Activated T-helper 17 cell treated with anti-CD3 and anti-CD28 coated beads, Interleukin-2, amount 50 U/mL, for 72 hours (primary cell): Measurements from ENCODE around the gene ZNF684. TPM values are rescaled to one million over a fixed set of nuclear protein-coding genes. Genes with fewer than 3 reads are reported as not detected.
"Not testable (repeated sequence)": the region's sequence is repeated elsewhere in the genome, so short reads cannot be mapped to it uniquely, and the experiment has no call there.

Experiments
- ATAC-seq: fragments of 150-1000 bp; cut with Tn5 transposase; replicated peaks from 2 replicates; pipeline ENCODE4 v1.10.0; 2021; ENCODE audit warnings: mild to moderate bottlenecking, moderate library complexity
- H3K27ac Mint-ChIP-seq: one replicate; pipeline ENCODE4 v1.8.0; 2022; ENCODE audit warnings: mixed read lengths
- H3K27me3 Mint-ChIP-seq: one replicate; pipeline ENCODE4 v1.8.0; 2022; ENCODE audit warnings: mixed read lengths
- H3K36me3 Mint-ChIP-seq: one replicate; pipeline ENCODE4 v1.8.0; 2022; ENCODE audit warnings: low read depth, mild to moderate bottlenecking, mixed read lengths
- H3K4me1 Mint-ChIP-seq: one replicate; pipeline ENCODE4 v1.8.0; 2022; ENCODE audit warnings: mixed read lengths
- H3K4me3 Mint-ChIP-seq: one replicate; pipeline ENCODE4 v1.8.0; 2022; ENCODE audit warnings: mild to moderate bottlenecking, mixed read lengths
- H3K9me3 Mint-ChIP-seq: one replicate; pipeline ENCODE4 v1.8.0; 2022; ENCODE audit warnings: mixed read lengths
- total RNA-seq, 2 donors: library from RNA; stranded (reverse); gene quantifications; one replicate each; pipeline ENCODE4 v1.2.3, GENCODE V29; 2022

ZNF684 gene
- total RNA-seq, 2 donors from 2014 or later: 3.5 to 5.8 TPM

DNA sequence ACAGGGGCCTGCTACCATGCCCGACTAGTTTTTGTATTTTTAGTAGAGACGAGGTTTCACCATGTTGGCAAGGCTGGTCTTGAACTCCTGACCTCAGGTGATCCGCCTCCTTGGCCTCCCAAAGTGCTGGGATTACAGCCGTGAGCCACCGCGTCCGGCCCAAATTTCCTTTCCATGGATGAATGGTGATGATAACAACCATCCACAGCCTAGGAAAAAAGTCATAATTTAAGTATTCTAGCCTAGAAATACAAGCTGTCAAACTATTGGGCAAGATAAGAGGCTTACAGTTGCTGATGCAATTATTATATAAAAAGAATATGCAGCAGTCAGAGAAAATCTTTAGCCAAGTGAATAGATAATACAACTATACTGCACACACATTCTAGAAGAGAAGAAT is 23.4 kb downstream of the ZNF684 start:
- not testable (repeated sequence) for ATAC-seq, H3K36me3 Mint-ChIP-seq, H3K4me3 Mint-ChIP-seq, H3K27ac Mint-ChIP-seq, H3K9me3 Mint-ChIP-seq, H3K27me3 Mint-ChIP-seq, H3K4me1 Mint-ChIP-seq

- Mint-ChIP-seq H3K36me3 (no peaks in the 10 kb centered on the region), H3K27me3 (peaks cover 4% of the 10 kb centered on the region), H3K4me3 (no peak overlapping the region), H3K27ac (no peak overlapping the region), H3K9me3 (no peaks in the 10 kb centered on the region), H3K4me1 (no peaks in the 10 kb centered on the region)
- no peak for ATAC-seq
These were observed 24.7 kb downstream of the ZNF684 start for GRCh38 chr1:40556121-40556520.

DNA sequence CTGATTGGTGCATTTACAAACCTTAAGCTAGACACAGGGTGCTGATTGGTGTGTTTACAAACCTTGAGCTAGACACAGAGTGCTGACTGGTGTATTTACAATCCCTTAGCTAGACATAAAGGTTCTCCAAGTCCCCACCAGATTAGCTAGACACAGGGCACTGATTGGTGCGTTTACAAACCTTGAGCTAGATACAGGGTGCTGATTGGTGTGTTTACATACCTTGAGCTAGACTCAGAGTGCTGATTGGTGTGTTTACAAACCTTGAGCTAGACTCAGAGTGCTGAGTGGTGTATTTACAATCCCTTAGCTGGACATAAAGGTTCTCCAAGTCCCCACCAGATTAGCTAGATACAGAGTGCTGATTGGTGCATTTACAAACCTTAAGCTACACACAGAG is 26.8 kb downstream of the ZNF684 start:
- ATAC-seq, H3K4me1 Mint-ChIP-seq, H3K9me3 Mint-ChIP-seq, H3K27me3 Mint-ChIP-seq, H3K36me3 Mint-ChIP-seq, H3K4me3 Mint-ChIP-seq, H3K27ac Mint-ChIP-seq: not testable (repeated sequence)

DNA sequence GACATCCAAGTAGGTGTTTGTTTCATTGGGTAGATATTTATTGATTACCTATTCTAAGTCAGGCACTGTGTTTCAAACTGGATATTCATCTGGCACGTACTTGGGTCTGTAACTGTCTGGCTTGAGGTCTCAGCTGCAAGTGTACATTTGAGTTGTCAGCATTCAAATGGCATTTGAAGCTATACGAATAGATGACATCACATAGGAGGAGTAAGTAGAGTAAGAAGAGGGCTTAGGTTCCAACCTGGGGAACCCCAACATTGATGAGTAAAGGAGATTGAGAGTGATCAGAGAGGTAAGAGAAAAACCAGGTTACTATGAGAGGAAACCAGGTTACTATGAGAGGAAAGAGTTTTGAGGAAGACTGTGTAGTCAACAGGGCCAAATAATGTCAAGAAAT is 30.7 kb downstream of the ZNF684 start:
- no peaks in the 10 kb centered on the region for H3K36me3 Mint-ChIP-seq
- H3K4me1 Mint-ChIP-seq: peaks cover 6% of the 10 kb centered on the region

DNA sequence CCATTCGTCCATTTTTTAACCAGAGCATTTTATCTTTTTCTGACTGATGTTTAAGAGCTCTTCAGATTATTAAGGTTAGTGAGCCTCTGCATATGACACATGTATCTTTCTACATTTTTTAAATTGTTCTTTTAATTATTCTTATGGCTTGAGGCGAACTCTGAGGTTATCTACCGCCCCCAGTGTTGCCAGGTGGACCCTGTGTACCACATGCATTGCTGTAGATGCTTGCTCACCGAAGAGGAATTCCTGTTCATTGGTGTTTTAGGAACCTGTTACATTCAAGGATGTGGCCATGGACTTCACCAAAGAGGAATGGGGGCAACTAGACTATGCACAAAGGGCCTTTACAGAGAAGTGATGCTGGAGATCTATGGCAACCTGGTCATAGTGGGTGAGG is 31.8 kb downstream of the ZNF684 start:
- no peak for ATAC-seq
- H3K4me3 Mint-ChIP-seq: no peak overlapping the region

More for the DNA sequence above, 30.7 kb downstream of the ZNF684 start:
- no peaks in the 10 kb centered on the region for H3K9me3 Mint-ChIP-seq
- H3K27ac Mint-ChIP-seq: peak overlapping the region; percentile 1
- H3K4me3 Mint-ChIP-seq: no peak overlapping the region
- ATAC-seq: peak; percentile 83
- peaks cover 16% of the 10 kb centered on the region for H3K27me3 Mint-ChIP-seq

DNA sequence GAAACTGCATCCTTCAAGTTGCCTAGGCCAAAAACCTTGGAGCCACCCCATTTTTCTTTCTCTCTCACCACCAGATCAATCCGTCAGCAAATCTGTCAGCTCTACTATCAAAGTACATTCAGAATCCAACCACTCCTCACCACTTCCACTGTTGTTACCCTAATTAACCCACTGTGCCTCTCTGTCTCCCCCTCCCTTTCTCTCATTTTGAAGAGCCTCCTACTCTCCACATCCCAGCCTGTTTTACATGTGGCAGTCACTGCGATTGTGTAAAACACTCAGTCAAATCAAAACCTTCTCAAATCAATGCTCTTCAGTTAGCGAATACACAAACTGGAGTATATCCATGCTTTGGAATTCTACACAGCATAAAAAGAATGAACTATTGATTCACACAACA is 33.1 kb downstream of the ZNF684 start:
- H3K4me3 Mint-ChIP-seq: no peak overlapping the region
- peaks cover 16% of the 10 kb centered on the region for H3K27me3 Mint-ChIP-seq
- ATAC-seq: no peak
- no peaks in the 10 kb centered on the region for H3K9me3 Mint-ChIP-seq
- peaks cover 6% of the 10 kb centered on the region for H3K4me1 Mint-ChIP-seq
- H3K27ac Mint-ChIP-seq: no peak overlapping the region
- H3K36me3 Mint-ChIP-seq: no peaks in the 10 kb centered on the region

More for the DNA sequence above, 31.8 kb downstream of the ZNF684 start:
- Mint-ChIP-seq H3K9me3 (no peaks in the 10 kb centered on the region), H3K27me3 (peaks cover 16% of the 10 kb centered on the region), H3K4me1 (peaks cover 6% of the 10 kb centered on the region), H3K27ac (no peak overlapping the region), H3K36me3 (no peaks in the 10 kb centered on the region)

DNA sequence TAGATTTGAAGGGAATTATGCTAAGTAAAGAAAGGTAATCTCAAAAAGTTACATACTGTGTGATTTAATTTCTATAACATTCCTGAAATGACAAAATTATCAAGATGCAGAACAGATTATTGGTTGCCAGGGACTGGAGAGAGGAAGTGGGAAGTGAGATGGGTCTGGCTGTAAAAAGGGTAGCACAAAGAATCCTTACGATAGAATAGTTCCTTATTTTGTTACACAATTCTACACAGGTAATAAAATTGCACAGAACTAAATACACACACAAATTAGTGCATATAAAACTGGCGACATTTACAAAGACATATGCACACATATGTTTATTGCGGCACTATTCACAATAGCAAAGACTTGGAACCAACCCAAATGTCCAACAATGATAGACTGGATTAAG is 33.5 kb downstream of the ZNF684 start:
- no peaks in the 10 kb centered on the region for H3K9me3 Mint-ChIP-seq
- no peak overlapping the region for H3K4me3 Mint-ChIP-seq
- no peak for ATAC-seq
- no peaks in the 10 kb centered on the region for H3K36me3 Mint-ChIP-seq
- H3K27me3 Mint-ChIP-seq: peaks cover 16% of the 10 kb centered on the region
- H3K4me1 Mint-ChIP-seq: peaks cover 6% of the 10 kb centered on the region
- H3K27ac Mint-ChIP-seq: no peak overlapping the region

- H3K9me3 Mint-ChIP-seq: no peaks in the 10 kb centered on the region
- H3K4me3 Mint-ChIP-seq: no peak overlapping the region
- H3K27ac Mint-ChIP-seq: no peak overlapping the region
- no peaks in the 10 kb centered on the region for H3K4me1 Mint-ChIP-seq
- peaks cover 11% of the 10 kb centered on the region for H3K27me3 Mint-ChIP-seq
- no peaks in the 10 kb centered on the region for H3K36me3 Mint-ChIP-seq
- ATAC-seq: no peak
These were observed 36.4 kb downstream of the ZNF684 start for GRCh38 chr1:40567825-40568224.

GRCh38 chr1:40574805-40575204 is 43.4 kb downstream of the ZNF684 start:
- not testable (repeated sequence) for H3K27ac Mint-ChIP-seq, H3K4me1 Mint-ChIP-seq, H3K36me3 Mint-ChIP-seq, H3K4me3 Mint-ChIP-seq, ATAC-seq, H3K27me3 Mint-ChIP-seq, H3K9me3 Mint-ChIP-seq

DNA sequence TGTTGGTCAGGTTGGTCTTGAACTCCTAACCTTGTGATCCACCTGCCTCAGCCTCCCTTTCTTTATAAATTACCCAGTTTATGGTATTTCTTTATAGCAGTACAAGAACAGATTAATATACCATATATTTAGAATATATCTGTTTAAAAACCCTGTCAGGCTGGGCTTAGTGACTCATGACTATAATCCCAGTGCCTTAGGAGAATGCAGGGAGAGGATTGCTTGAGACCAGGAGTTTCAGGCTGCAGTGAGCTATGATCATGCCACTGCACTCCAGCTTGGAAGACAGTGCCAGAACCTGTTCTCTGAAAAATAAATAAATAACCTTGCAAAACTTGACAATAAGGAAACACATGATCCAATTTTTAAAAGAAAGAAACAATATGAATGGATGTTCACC is 43.9 kb downstream of the ZNF684 start:
- no peak for ATAC-seq
- H3K36me3 Mint-ChIP-seq: no peaks in the 10 kb centered on the region
- no peak overlapping the region for H3K4me3 Mint-ChIP-seq
- no peaks in the 10 kb centered on the region for H3K9me3 Mint-ChIP-seq
- no peak overlapping the region for H3K27ac Mint-ChIP-seq
- H3K27me3 Mint-ChIP-seq: peaks cover 8% of the 10 kb centered on the region
- H3K4me1 Mint-ChIP-seq: no peaks in the 10 kb centered on the region

DNA sequence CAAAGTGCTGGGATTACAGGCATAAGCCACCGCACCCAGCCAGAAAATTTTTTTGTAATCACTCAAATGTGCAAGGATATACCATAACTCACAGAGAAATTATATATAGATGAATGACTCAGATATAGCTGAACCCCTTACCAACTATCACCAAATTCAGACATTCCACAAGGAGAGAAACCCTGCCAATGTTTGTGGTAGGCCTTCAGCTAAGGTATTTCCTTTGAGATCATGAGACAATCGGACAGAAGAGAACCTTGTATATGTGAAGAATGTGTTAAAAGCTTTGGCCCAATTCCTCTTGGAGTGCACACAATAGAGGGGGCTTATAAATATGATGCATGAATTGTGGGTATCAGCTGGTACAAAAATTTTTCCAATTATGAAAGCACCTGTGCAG is 50.7 kb downstream of the ZNF684 start:
- H3K9me3 Mint-ChIP-seq: no peaks in the 10 kb centered on the region
- H3K27ac Mint-ChIP-seq: no peak overlapping the region
- peaks cover 5% of the 10 kb centered on the region for H3K4me1 Mint-ChIP-seq
- H3K27me3 Mint-ChIP-seq: peaks cover 8% of the 10 kb centered on the region
- H3K4me3 Mint-ChIP-seq: no peak overlapping the region
- no peaks in the 10 kb centered on the region for H3K36me3 Mint-ChIP-seq
- no peak for ATAC-seq

DNA sequence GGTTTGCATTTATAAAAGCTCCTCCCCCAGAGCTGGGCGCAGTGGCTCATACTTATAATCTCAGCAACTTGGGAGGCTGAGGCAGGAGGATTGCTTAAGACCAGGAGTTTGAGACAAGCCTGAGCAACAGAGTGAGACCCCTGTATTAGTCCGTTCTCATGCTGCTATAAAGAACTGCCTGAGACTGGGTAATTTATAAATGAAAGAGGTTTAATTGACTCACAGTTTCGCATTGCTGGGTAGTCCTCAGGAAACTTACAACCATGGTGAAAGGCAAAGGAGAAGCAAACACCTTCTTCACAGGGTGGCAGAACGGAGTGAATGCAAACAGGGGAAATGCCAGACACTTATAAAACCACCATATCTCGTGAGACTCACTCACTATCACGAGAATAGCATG is 52.5 kb downstream of the ZNF684 start:
- peak; percentile 69 for ATAC-seq
- no peaks in the 10 kb centered on the region for H3K36me3 Mint-ChIP-seq
- H3K4me3 Mint-ChIP-seq: no peak overlapping the region
- peaks cover 5% of the 10 kb centered on the region for H3K4me1 Mint-ChIP-seq
- H3K9me3 Mint-ChIP-seq: no peaks in the 10 kb centered on the region
- no peak overlapping the region for H3K27ac Mint-ChIP-seq
- peaks cover 8% of the 10 kb centered on the region for H3K27me3 Mint-ChIP-seq

- Mint-ChIP-seq H3K27ac (no peak overlapping the region), H3K9me3 (no peaks in the 10 kb centered on the region), H3K27me3 (peaks cover 6% of the 10 kb centered on the region), H3K4me1 (peaks cover 5% of the 10 kb centered on the region), H3K4me3 (no peak overlapping the region), H3K36me3 (no peaks in the 10 kb centered on the region)
- ATAC-seq: no peak
These were observed 57.1 kb downstream of the ZNF684 start for GRCh38 chr1:40588586-40588985.

- H3K27me3 Mint-ChIP-seq: peaks cover 3% of the 10 kb centered on the region
- H3K4me1 Mint-ChIP-seq: no peaks in the 10 kb centered on the region
- ATAC-seq: peak; percentile 79
- H3K9me3 Mint-ChIP-seq: no peaks in the 10 kb centered on the region
- no peak overlapping the region for H3K4me3 Mint-ChIP-seq
- no peak overlapping the region for H3K27ac Mint-ChIP-seq
- H3K36me3 Mint-ChIP-seq: no peaks in the 10 kb centered on the region
These were observed 60.8 kb downstream of the ZNF684 start for GRCh38 chr1:40592107-40592803.

- Mint-ChIP-seq H3K4me3 (no peak overlapping the region), H3K36me3 (no peaks in the 10 kb centered on the region), H3K9me3 (no peaks in the 10 kb centered on the region), H3K4me1 (no peaks in the 10 kb centered on the region), H3K27me3 (peaks cover 3% of the 10 kb centered on the region), H3K27ac (no peak overlapping the region)
- ATAC-seq: no peak
These were observed 62.2 kb downstream of the ZNF684 start for GRCh38 chr1:40593449-40594186.
